Measurements from ENCODE around the gene AURKB.
"Not testable (repeated sequence)": the region's sequence is repeated elsewhere in the genome, so short reads cannot be mapped to it uniquely, and the experiment has no call there.

Gene AURKB

GRCh38 chr17:8209907-8210760 lies at the start of gene AURKB:
TSS of gene AURKB (minus strand) at chr17:8210575. CDS start at chr17:8210224, 351 bp downstream.
- peak; percentile 36 for DNase-seq

GRCh38 chr17:8257801-8258200 lies 47.4 kb upstream of the AURKB start:
- DNase-seq: no peak

GRCh38 chr17:8256691-8257090 lies 46.3 kb upstream of the AURKB start:
- no peak for DNase-seq

GRCh38 chr17:8256291-8256690 lies 45.9 kb upstream of the AURKB start:
- no peak for DNase-seq

- no peak for DNase-seq
These were observed 45.1 kb upstream of the AURKB start for GRCh38 chr17:8255499-8255898.

GRCh38 chr17:8254881-8255280 lies 44.5 kb upstream of the AURKB start:
- DNase-seq: no peak

GRCh38 chr17:8253801-8254200 lies 43.4 kb upstream of the AURKB start:
- no peak for DNase-seq

- DNase-seq: not testable (repeated sequence)
These were observed 41.0 kb upstream of the AURKB start for GRCh38 chr17:8251411-8251810.

- no peak for DNase-seq
These were observed 39.5 kb upstream of the AURKB start for GRCh38 chr17:8249621-8250500.

- peak; percentile 74 for DNase-seq
These were observed 38.6 kb upstream of the AURKB start, which contains the start of gene PFAS for GRCh38 chr17:8248751-8249607. TSS of gene PFAS (plus strand) at chr17:8249289. CDS start at chr17:8253938, 4,649 bp downstream.

- no peak for DNase-seq
These were observed 34.4 kb upstream of the AURKB start for GRCh38 chr17:8244768-8245167.

- no peak for DNase-seq
These were observed 33.5 kb upstream of the AURKB start for GRCh38 chr17:8243827-8244226.

GRCh38 chr17:8237886-8238285 lies 27.5 kb upstream of the AURKB start:
- DNase-seq: no peak

GRCh38 chr17:8237175-8237574 lies 26.8 kb upstream of the AURKB start:
- no peak for DNase-seq

GRCh38 chr17:8235676-8236075 lies 25.3 kb upstream of the AURKB start:
- DNase-seq: no peak

GRCh38 chr17:8234361-8235270 lies 24.2 kb upstream of the AURKB start:
- DNase-seq: no peak

GRCh38 chr17:8231701-8232100 lies 21.3 kb upstream of the AURKB start:
- no peak for DNase-seq

GRCh38 chr17:8227238-8227581 lies 16.8 kb upstream of the AURKB start:
- no peak for DNase-seq

GRCh38 chr17:8226536-8227237 lies 16.3 kb upstream of the AURKB start:
- DNase-seq: no peak

GRCh38 chr17:8225813-8226535 lies 15.6 kb upstream of the AURKB start:
- DNase-seq: no peak
